Measurements from ENCODE around the gene TMC7. TPM values are rescaled to one million over a fixed set of nuclear protein-coding genes. Genes with fewer than 3 reads are reported as not detected.

The TMC7 gene
- total and polyA plus RNA-seq, 12 donors, result 0.76 to 1.9 (median 1.2) TPM

DNA sequence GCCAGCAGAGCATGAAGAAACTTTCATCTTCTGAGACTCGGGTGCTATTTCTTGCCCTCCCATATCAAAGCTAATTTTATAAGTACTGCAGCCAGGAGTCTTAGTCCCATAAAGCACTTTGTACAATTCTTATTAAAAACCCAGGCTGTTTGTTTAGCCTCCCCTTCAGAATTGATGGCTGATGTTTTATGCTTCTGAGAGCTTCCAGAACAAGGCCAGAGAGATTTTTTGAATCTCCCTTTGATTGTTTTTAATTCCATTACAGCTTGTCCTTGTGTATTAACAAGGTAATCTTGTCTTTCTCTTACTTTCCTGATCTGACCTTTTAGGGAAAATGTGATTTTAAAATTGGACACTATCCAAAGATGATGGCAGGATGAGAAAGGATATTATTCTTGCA, 99.9 kb downstream of the TMC7 start:
- Histone ChIP-seq H3K27ac (no peak overlapping the region), H3K27me3 (peaks cover 0 to 13% (median 0%) of the 10 kb centered on the region in 7 donors), H3K4me1 (peaks cover 0 to 28% (median 11%) of the 10 kb centered on the region in 9 donors), H3K36me3 (peaks cover 0 to 38% (median 5%) of the 10 kb centered on the region in 9 donors), H3K9me3 (no peaks in the 10 kb centered on the region), H3K4me3 (no peak overlapping the region)
- intact Hi-C loops (cut with DNase I), result loop anchor here in 3 of 10 donors (2.0 to 10.0 kb wide), 3 partner anchors 81 to 421 kb away; partner anchors contain the start of gene SYT17 (in 1 of the 3)
- DNase-seq, result no peak
- no peak for ATAC-seq
- no peak for TF ChIP-seq CTCF (IDR thresholded peaks at IDR 0.05)
- WGBS, 2 donors, result 83 to 88% methylated on average over 1 of the region's 1 CpG

DNA sequence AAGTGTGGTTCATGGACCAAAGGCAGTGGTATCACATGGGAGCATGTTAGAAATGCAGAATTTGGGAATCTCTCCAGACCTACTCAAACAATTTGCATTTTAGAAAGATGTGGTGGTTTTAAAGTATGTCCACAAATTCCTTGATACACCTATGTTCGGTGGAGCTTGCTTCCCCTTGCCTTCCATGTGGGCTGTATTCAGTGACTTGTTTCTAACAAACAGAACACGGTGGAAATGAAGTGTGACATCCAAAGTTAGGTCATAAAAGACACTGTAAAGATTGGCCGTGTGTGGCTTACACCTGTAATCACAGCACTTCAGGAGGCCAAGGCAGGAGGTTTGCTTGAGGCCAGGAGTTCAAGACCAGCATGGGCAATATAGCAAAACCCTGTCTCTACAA, 100.4 kb downstream of the TMC7 start:
- H3K9me3 ChIP-seq, result no peaks in the 10 kb centered on the region
- H3K36me3 ChIP-seq, result peaks cover 0 to 34% (median 5%) of the 10 kb centered on the region in 9 donors
- peaks cover 0 to 13% (median 0%) of the 10 kb centered on the region in 7 donors for H3K27me3 ChIP-seq
- 87 to 93% methylated on average over 3 of the region's 3 CpGs for WGBS, 2 donors
- no peak for DNase-seq
- TF ChIP-seq CTCF (IDR thresholded peaks at IDR 0.05), result no peak
- no peak overlapping the region for H3K27ac ChIP-seq
- ATAC-seq, result no peak
- no peak overlapping the region for H3K4me3 ChIP-seq
- intact Hi-C loops (cut with DNase I), result loop anchor here in 3 of 10 donors (2.0 to 10.0 kb wide), 3 partner anchors 81 to 421 kb away; partner anchors contain the start of gene SYT17 (in 1 of the 3)
- peaks cover 0 to 33% (median 11%) of the 10 kb centered on the region in 9 donors for H3K4me1 ChIP-seq

DNA sequence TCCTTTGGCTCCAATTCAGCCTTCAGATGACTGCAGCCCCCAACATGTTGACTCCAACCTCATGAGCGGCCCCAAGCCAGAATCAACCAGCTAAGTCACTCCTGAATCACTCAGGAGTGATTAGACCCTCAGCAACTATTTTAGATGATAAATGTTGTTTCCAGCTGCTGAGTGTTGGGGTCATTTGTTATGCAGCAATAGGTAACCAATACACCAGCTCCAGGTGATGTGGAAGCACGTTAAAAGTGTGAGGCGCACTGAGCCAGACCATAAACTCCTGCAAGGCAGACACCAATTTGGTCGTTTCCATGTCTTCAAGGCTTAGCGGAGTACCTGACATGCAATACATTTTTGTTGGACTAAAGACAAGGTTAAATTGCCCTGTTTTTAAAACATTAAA, 101.1 kb downstream of the TMC7 start:
- Histone ChIP-seq H3K9me3 (no peaks in the 10 kb centered on the region), H3K36me3 (peaks cover 0 to 26% (median 5%) of the 10 kb centered on the region in 9 donors), H3K4me1 (peaks cover 0 to 33% (median 11%) of the 10 kb centered on the region in 9 donors), H3K27me3 (peaks cover 0 to 13% (median 0%) of the 10 kb centered on the region in 7 donors), H3K4me3 (no peak overlapping the region), H3K27ac (no peak overlapping the region)
- no peak for DNase-seq
- ATAC-seq, result no peak
- 91 to 93% methylated on average over 5 of the region's 5 CpGs for WGBS, 2 donors
- intact Hi-C loops (cut with DNase I), result loop anchor here in 9 of 10 donors (2.0 to 10.0 kb wide), 9 partner anchors 80 to 422 kb away; partner anchors contain the start of gene SYT17 (in 2 of the 9)
- no peak for TF ChIP-seq CTCF (IDR thresholded peaks at IDR 0.05)

DNA sequence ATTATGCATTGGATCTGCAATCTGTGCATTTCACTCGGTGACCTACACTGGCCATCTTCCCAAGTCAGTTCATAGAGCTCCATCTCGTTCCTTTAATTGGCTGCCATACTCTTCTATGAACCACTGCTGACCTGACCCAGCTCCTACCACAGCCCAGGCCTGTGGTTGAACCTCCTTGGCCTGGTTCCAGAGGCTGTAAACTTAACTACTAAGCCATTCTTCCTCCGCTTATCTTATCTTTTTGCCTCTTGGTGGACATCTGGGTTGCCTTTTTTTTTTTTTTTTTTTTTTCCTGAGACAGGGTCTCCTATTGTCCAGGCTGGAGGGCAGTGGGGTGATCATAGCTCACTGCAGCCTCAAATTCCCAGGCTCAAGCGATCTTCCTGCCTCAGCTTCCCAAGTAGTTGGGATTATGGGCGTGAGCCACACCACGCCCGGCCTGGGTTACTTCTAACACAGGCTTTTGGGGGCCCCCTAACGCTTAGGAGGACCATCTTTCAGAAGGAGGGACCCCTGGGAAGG, 102.0 kb downstream of the TMC7 start:
- no peak for DNase-seq
- TF ChIP-seq CTCF (IDR thresholded peaks at IDR 0.05), result no peak
- ATAC-seq, result peak in 1 of 8 donors; percentile 3
- Histone ChIP-seq H3K4me3 (peak overlapping the region in 4 of 10 donors; percentile 49 to 58 (median 54)), H3K9me3 (no peaks in the 10 kb centered on the region), H3K4me1 (peaks cover 0 to 33% (median 11%) of the 10 kb centered on the region in 9 donors), H3K36me3 (peaks cover 0 to 19% (median 5%) of the 10 kb centered on the region in 9 donors), H3K27me3 (peaks cover 0 to 13% (median 0%) of the 10 kb centered on the region in 7 donors), H3K27ac (peak overlapping the region in 1 of 10 donors; percentile 26)
- WGBS, 2 donors, result 42 to 54% methylated on average over 8 of the region's 8 CpGs
- intact Hi-C loops (cut with DNase I), result loop anchor here (1.0 to 10.0 kb wide), 15 partner anchors 79 to 422 kb away; partner anchors contain the start of gene SYT17 (in 2 of the 10)
